HCT116 (cell line): ENCODE data around the gene DDX39B. TPM values are rescaled to one million over a fixed set of nuclear protein-coding genes. Genes with fewer than 3 reads are reported as not detected.

ENCODE experiments used
- ATAC-seq: fragments of 200-7000 bp; cut with Tn5 transposase; 2 replicates; pipeline ENCODE4 v1.9.1; 2020; ENCODE audit warnings: mild to moderate bottlenecking, moderate library complexity
- BruUV-seq: library from RNA; stranded (reverse); fragments of 400-500 nt; replicated peaks from 2 replicates; lab custom pipeline; 2021; lab: Mats Ljungman, UMichigan
- CTCF ChIA-PET: fragments of 300-600 bp; sonication (Branson Sonifier 250); formaldehyde crosslinking; loops from one replicate; lab custom pipeline; 2021; ENCODE audit warnings: antibody characterized with exemption; lab: Charles Lee
- POLR2A ChIA-PET: fragments of 300-600, 350-600 bp; sonication (Branson Sonifier 250); formaldehyde crosslinking; loops from one replicate; lab custom pipeline; 2021; ENCODE audit warnings: antibody characterized with exemption; lab: Charles Lee
- RAD21 ChIA-PET, 2 experiments: fragments of 300-600 bp; sonication (Branson Sonifier 250); formaldehyde crosslinking; loops; one replicate each; lab custom pipeline; 2023; ENCODE audit warnings: low total read pairs in 2 of 2; ENCODE audit not compliant: uncharacterized antibody in 2 of 2, unreplicated experiment in 2 of 2, low non-redundant PET in 1 of 2; lab: Charles Lee
- DNase-seq: peaks from one replicate; pipeline ENCODE4 v3.0.0-alpha.2; 2010; ENCODE audit warnings: low read depth, low spot score
- H2AFZ ChIP-seq: fragments of 200-600 bp; shearing (Covaris generic), sonication (generic); 2 replicates; pipeline ENCODE4 v1.6.1; 2017; ENCODE audit warnings: low read depth, mixed run types, mixed read lengths, antibody characterized with exemption, low read length; ENCODE audit not compliant: poor library complexity, severe bottlenecking
- H3K27ac ChIP-seq: 2 replicates; pipeline ENCODE4 v1.5.1; 2012; ENCODE audit warnings: low read depth, low read length
- H3K27me3 ChIP-seq: fragments of 200-600 bp; sonication (generic); 2 replicates; pipeline ENCODE4 v1.6.1; 2016; ENCODE audit warnings: mixed run types, low read length, mixed read lengths; ENCODE audit not compliant: insufficient read depth
- H3K36me3 ChIP-seq, 2 experiments: fragments of 200-500 bp in 1 of 2; fragments of 200-600 bp in 1 of 2; sonication (Bioruptor generic) in 1 of 2; sonication (generic) in 1 of 2; 2 replicates each; pipeline versions ENCODE4 v1.5.1 to v1.6.1; 2014 to 2016; ENCODE audit warnings: low read length in 2 of 2, inconsistent platforms in 1 of 2, mixed read lengths in 1 of 2, mixed run types in 1 of 2; ENCODE audit not compliant: insufficient read depth in 2 of 2, control insufficient read depth in 1 of 2
- H3K4me1 ChIP-seq, 2 experiments: fragments of 200-600 bp in 1 of 2; sonication (generic) in 1 of 2; 2 replicates each; pipeline versions ENCODE4 v1.5.1 to v1.6.1; 2012 to 2017; ENCODE audit warnings: low read length in 2 of 2, inconsistent platforms in 1 of 2, mild to moderate bottlenecking in 1 of 2, mixed read lengths in 1 of 2, mixed run types in 1 of 2, moderate library complexity in 1 of 2; ENCODE audit not compliant: insufficient read depth in 2 of 2, control insufficient read depth in 1 of 2
- H3K4me2 ChIP-seq: fragments of 200-600 bp; sonication (generic); 2 replicates; pipeline ENCODE4 v1.6.1; 2017; ENCODE audit warnings: mixed run types, low read length, mixed read lengths
- H3K4me3 ChIP-seq, 2 experiments: fragments of 200-600 bp in 1 of 2; sonication (generic) in 1 of 2; replicated peaks in 1 of 2; 2 replicates each; pipeline ENCODE4 v1.5.1; 2011 to 2016; ENCODE audit warnings: low read length in 2 of 2, control low read depth in 1 of 2, low read depth in 1 of 2, mild to moderate bottlenecking in 1 of 2, mixed read lengths in 1 of 2, mixed run types in 1 of 2
- H3K79me2 ChIP-seq: fragments of 200-600 bp; sonication (generic); 2 replicates; pipeline ENCODE4 v1.6.1; 2017; ENCODE audit warnings: mild to moderate bottlenecking, mixed run types, low read length, moderate library complexity, mixed read lengths; ENCODE audit not compliant: insufficient read depth
- H3K9ac ChIP-seq: fragments of 200-600 bp; sonication (generic); 2 replicates; pipeline ENCODE4 v1.6.1; 2016; ENCODE audit warnings: low read length, mixed read lengths
- H3K9me2 ChIP-seq: fragments of 200-600 bp; sonication (generic), shearing (Covaris generic); 2 replicates; pipeline ENCODE4 v1.6.1; 2017; ENCODE audit warnings: mixed run types, mild to moderate bottlenecking, moderate library complexity; ENCODE audit not compliant: insufficient read depth
- H3K9me3 ChIP-seq, 2 experiments: fragments of 200-500 bp in 1 of 2; fragments of 200-600 bp in 1 of 2; sonication (Bioruptor generic) in 1 of 2; sonication (generic) in 1 of 2; 2 replicates each; pipeline ENCODE4 v1.6.1; 2014 to 2017; ENCODE audit warnings: low read length in 2 of 2, mixed read lengths in 2 of 2, inconsistent platforms in 1 of 2, low read depth in 1 of 2, mild to moderate bottlenecking in 1 of 2, mixed run types in 1 of 2, moderate library complexity in 1 of 2; ENCODE audit not compliant: control insufficient read depth in 1 of 2, insufficient read depth in 1 of 2
- H4K20me1 ChIP-seq: fragments of 200-600 bp; sonication (generic), shearing (Covaris generic); 2 replicates; pipeline ENCODE4 v1.6.1; 2017; ENCODE audit warnings: mixed run types, mild to moderate bottlenecking, moderate library complexity; ENCODE audit not compliant: insufficient read depth
- ELF1 ChIP-seq: IDR thresholded peaks from 2 replicates; pipeline ENCODE4 v1.6.1; 2012; ENCODE audit warnings: low read depth, borderline replicate concordance
- SP1 ChIP-seq: IDR thresholded peaks from 2 replicates; pipeline ENCODE4 v1.6.1; 2012; ENCODE audit warnings: low read depth
- ZBTB33 ChIP-seq: IDR thresholded peaks from 2 replicates; pipeline ENCODE4 v1.6.1; 2011; ENCODE audit warnings: mild to moderate bottlenecking, low read length, moderate library complexity; ENCODE audit not compliant: insufficient replicate concordance; ENCODE audit errors: extremely low read depth
- intact Hi-C: fragments of 100-400 bp; cut with micrococcal nuclease; formaldehyde crosslinking; loops from 2 replicates; pipeline ENCODE4 v1.10.0; 2022
- total RNA-seq: library from RNA; stranded (reverse); gene quantifications from one replicate; pipeline ENCODE4 v1.2.1, GENCODE V29; 2021; ENCODE audit not compliant: unreplicated experiment
- TF ChIP-seq, protein P1 (sequence below), 3 experiments: fragments of 200-600 bp in 1 of 3; sonication (generic) in 1 of 3; IDR thresholded peaks in 2 of 3; conservative IDR thresholded peaks in 1 of 3; 2 replicates each; pipeline ENCODE4 v1.5.1; 2012 to 2017; ENCODE audit warnings: low read depth in 2 of 3, low read length in 2 of 3, antibody characterized with exemption in 1 of 3, borderline replicate concordance in 1 of 3, control low read depth in 1 of 3, mild to moderate bottlenecking in 1 of 3, mixed read lengths in 1 of 3, mixed run types in 1 of 3, moderate library complexity in 1 of 3; ENCODE audit not compliant: insufficient read depth in 1 of 3

The DDX39B gene
- total RNA-seq, 1 experiment from 2014 or later = 545 TPM

DNA sequence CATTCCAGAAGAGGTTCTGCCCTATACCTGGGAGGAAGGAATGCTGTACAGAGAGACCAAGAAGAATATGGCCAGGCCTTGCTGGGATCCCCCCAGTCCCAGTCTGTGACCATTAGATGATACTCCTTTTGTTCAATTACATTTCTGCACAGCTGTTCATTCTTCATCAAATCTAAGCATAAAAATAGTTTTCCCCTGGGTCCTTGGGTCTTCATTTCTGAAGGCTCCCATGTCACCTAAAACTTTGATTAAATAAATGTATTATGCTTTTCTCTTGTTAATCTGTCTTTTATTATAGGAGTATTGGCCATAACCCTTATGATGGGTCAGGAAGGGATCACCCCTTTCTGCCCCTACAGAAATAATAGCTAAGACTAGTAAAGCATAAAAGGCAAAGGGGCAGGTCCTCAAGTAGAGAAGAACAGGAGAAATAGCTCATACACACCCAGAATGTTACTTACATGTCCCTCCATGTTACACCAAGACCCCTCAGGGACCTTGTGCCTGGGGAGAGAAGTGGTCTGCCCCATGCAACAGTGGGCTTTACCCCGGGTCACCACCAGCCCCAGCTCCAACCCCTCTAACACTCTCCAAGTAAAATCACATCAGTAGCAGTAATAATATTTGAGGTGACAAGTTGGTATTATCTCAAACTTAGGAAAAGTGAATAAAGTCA is 28.2 kb upstream of the DDX39B start:
- no TSS peak for BruUV-seq

More for the DNA sequence above, 28.2 kb upstream of the DDX39B start:
- intact Hi-C loops = no loop called here
- Histone ChIP-seq H3K27ac (no peak overlapping the region), H3K4me1 (0 out of 4 replicates have a peak, but pooled peaks cover 0 to 3% of the 10 kb centered on the region in 2 experiments), H2AFZ (no peak overlapping the region), H3K9ac (no peak overlapping the region), H3K9me2 (no peaks in the 10 kb centered on the region), H3K79me2 (no peaks in the 10 kb centered on the region), H3K9me3 (no peaks in the 10 kb centered on the region), H3K4me2 (no peak overlapping the region), H3K27me3 (no peaks in the 10 kb centered on the region), H4K20me1 (no peaks in the 10 kb centered on the region), H3K4me3 (no peak overlapping the region), H3K36me3 (no peaks in the 10 kb centered on the region)
- ChIA-PET RAD21 (no interaction called here), CTCF (interaction anchor here (0.7 to 1.9 kb wide), 4 partner anchors 10 to 27 kb away, joined by 3 to 4 read pairs (median 4); partner anchors contain the start of gene LTB), POLR2A (no interaction called here)
- no peak for TF ChIP-seq ZBTB33
- TF ChIP-seq SP1 = no peak
- TF ChIP-seq ELF1 = no peak
- TF ChIP-seq, protein P1, sequence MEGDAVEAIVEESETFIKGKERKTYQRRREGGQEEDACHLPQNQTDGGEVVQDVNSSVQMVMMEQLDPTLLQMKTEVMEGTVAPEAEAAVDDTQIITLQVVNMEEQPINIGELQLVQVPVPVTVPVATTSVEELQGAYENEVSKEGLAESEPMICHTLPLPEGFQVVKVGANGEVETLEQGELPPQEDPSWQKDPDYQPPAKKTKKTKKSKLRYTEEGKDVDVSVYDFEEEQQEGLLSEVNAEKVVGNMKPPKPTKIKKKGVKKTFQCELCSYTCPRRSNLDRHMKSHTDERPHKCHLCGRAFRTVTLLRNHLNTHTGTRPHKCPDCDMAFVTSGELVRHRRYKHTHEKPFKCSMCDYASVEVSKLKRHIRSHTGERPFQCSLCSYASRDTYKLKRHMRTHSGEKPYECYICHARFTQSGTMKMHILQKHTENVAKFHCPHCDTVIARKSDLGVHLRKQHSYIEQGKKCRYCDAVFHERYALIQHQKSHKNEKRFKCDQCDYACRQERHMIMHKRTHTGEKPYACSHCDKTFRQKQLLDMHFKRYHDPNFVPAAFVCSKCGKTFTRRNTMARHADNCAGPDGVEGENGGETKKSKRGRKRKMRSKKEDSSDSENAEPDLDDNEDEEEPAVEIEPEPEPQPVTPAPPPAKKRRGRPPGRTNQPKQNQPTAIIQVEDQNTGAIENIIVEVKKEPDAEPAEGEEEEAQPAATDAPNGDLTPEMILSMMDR (IDR thresholded peaks at IDR 0.05 in 2 of 3, conservative IDR thresholded peaks at IDR 0.05 in 1 of 3; ENCODE audit: borderline replicate concordance in 1 of 3, insufficient read depth in 1 of 3, low read depth in 2 of 3, low read length in 2 of 3) = no peak
- ATAC-seq = no peak
- DNase-seq = no peak
